Caco-2 (cell line): ENCODE results near the gene ARFIP1. TPM values are rescaled to one million over a fixed set of nuclear protein-coding genes. Genes with fewer than 3 reads are reported as not detected.

ENCODE experiments used
- BruUV-seq: library from RNA; stranded (reverse); fragments of 400-500 nt; replicated peaks from 2 replicates; lab custom pipeline; 2021; lab: Mats Ljungman, UMichigan
- CTCF ChIA-PET: fragments of 300-600 bp; sonication (Branson Sonifier 250); formaldehyde crosslinking; loops from one replicate; lab custom pipeline; 2022; ENCODE audit warnings: antibody characterized with exemption; lab: Charles Lee
- POLR2A ChIA-PET: fragments of 300-600 bp; sonication (Branson Sonifier 250); formaldehyde crosslinking; loops from one replicate; lab custom pipeline; 2022; ENCODE audit warnings: antibody characterized with exemption; lab: Charles Lee
- DNase-seq, 2 experiments: peaks; one replicate each; pipeline versions ENCODE4 v3.0.0 to v3.0.0-alpha.2; 2020 to 2022
- H3K27me3 ChIP-seq: replicated peaks from 2 replicates; pipeline ENCODE4 v1.6.0; 2011; ENCODE audit warnings: low read length; ENCODE audit not compliant: control insufficient read depth, insufficient read depth
- H3K36me3 ChIP-seq: 2 replicates; pipeline ENCODE4 v1.5.1; 2011; ENCODE audit warnings: low read length; ENCODE audit not compliant: control insufficient read depth, insufficient read depth
- H3K4me1 ChIP-seq: fragments of 250-450 bp; sonication (Bioruptor Pico); 2 replicates; pipeline ENCODE4 v1.5.1; 2020; ENCODE audit warnings: mild to moderate bottlenecking
- H3K4me3 ChIP-seq: 2 replicates; pipeline ENCODE4 v1.5.1; 2011; ENCODE audit warnings: low read depth, mild to moderate bottlenecking, control low read depth, low read length
- H3K9me3 ChIP-seq: fragments of 250-450 bp; sonication (Bioruptor Pico); 2 replicates; pipeline ENCODE4 v1.5.1; 2020; ENCODE audit warnings: mild to moderate bottlenecking, moderate library complexity
- H3K27ac Mint-ChIP-seq: one replicate; pipeline ENCODE4 v1.8.0; 2022; ENCODE audit warnings: mixed read lengths; ENCODE audit not compliant: unreplicated experiment
- H3K27me3 Mint-ChIP-seq: one replicate; pipeline ENCODE4 v1.8.0; 2022; ENCODE audit warnings: mixed read lengths; ENCODE audit not compliant: insufficient read depth, unreplicated experiment
- H3K36me3 Mint-ChIP-seq: one replicate; pipeline ENCODE4 v1.8.0; 2022; ENCODE audit warnings: mild to moderate bottlenecking, mixed read lengths; ENCODE audit not compliant: insufficient read depth, unreplicated experiment
- H3K4me1 Mint-ChIP-seq: one replicate; pipeline ENCODE4 v1.8.0; 2022; ENCODE audit warnings: low read depth, mixed read lengths; ENCODE audit not compliant: unreplicated experiment
- H3K4me3 Mint-ChIP-seq: one replicate; pipeline ENCODE4 v1.8.0; 2022; ENCODE audit warnings: mild to moderate bottlenecking, moderate library complexity, mixed read lengths; ENCODE audit not compliant: unreplicated experiment
- H3K9me3 Mint-ChIP-seq: one replicate; pipeline ENCODE4 v1.8.0; 2022; ENCODE audit warnings: mixed read lengths; ENCODE audit not compliant: unreplicated experiment
- intact Hi-C: fragments of 100-400 bp; cut with micrococcal nuclease; formaldehyde crosslinking; loops from one replicate; pipeline ENCODE4 v1.10.0; 2022; ENCODE audit not compliant: unreplicated experiment
- total RNA-seq: library from RNA; stranded (reverse); gene quantifications from 2 replicates; pipeline ENCODE4 v1.2.3, GENCODE V29; 2022
- TF ChIP-seq, protein P1 (sequence below), 2 experiments: fragments of 200-600 bp in 1 of 2; IDR thresholded peaks; 1 replicate in 1 of 2; 2 replicates in 1 of 2; pipeline versions ENCODE4 v1.5.1 to v1.8.0; 2011 to 2022; ENCODE audit warnings: antibody characterized with exemption in 1 of 2, control low read depth in 1 of 2, inconsistent platforms in 1 of 2, low read depth in 1 of 2, low read length in 1 of 2, mild to moderate bottlenecking in 1 of 2, moderate library complexity in 1 of 2; ENCODE audit not compliant: insufficient read depth in 1 of 2, severe bottlenecking in 1 of 2, unreplicated experiment in 1 of 2

The ARFIP1 gene
- total RNA-seq, 1 experiment from 2014 or later = 31.9 TPM

DNA sequence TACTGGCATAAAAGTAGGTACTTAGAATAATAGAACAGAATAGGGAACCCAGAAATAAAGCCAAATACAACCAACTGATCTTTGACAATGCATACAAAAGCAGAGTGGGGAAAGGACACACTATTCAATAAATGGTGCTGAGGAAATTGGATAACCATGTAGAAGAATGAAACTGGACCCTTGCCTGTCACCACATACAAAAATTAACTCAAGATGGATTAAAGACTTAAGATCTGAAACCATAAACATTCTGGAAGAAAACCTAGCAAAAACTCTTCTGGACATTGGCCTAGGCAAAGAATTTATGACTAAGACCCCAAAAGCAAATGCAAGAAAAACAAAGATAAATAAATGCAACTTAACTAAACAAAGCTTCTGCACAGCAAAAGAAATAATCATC is 45.6 kb downstream of the ARFIP1 start:
- TF ChIP-seq, protein P1, sequence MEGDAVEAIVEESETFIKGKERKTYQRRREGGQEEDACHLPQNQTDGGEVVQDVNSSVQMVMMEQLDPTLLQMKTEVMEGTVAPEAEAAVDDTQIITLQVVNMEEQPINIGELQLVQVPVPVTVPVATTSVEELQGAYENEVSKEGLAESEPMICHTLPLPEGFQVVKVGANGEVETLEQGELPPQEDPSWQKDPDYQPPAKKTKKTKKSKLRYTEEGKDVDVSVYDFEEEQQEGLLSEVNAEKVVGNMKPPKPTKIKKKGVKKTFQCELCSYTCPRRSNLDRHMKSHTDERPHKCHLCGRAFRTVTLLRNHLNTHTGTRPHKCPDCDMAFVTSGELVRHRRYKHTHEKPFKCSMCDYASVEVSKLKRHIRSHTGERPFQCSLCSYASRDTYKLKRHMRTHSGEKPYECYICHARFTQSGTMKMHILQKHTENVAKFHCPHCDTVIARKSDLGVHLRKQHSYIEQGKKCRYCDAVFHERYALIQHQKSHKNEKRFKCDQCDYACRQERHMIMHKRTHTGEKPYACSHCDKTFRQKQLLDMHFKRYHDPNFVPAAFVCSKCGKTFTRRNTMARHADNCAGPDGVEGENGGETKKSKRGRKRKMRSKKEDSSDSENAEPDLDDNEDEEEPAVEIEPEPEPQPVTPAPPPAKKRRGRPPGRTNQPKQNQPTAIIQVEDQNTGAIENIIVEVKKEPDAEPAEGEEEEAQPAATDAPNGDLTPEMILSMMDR (IDR thresholded peaks at IDR 0.05; ENCODE audit: insufficient read depth in 1 of 2, low read depth in 1 of 2, low read length in 1 of 2, severe bottlenecking in 1 of 2, unreplicated experiment in 1 of 2) = no peak
- Mint-ChIP-seq H3K9me3 (no peaks in the 10 kb centered on the region), H3K36me3 (peaks cover 7% of the 10 kb centered on the region), H3K4me1 (no peaks in the 10 kb centered on the region), H3K27me3 (no peaks in the 10 kb centered on the region), H3K4me3 (no peak overlapping the region), H3K27ac (no peak overlapping the region)
- Histone ChIP-seq H3K9me3 (0 out of 2 replicates have a peak, but pooled peaks cover 3% of the 10 kb centered on the region), H3K27me3 (no peaks in the 10 kb centered on the region), H3K4me1 (no peaks in the 10 kb centered on the region), H3K4me3 (no peak overlapping the region), H3K36me3 (no peaks in the 10 kb centered on the region)
- BruUV-seq = no TSS peak
- ChIA-PET CTCF (no interaction called here), POLR2A (no interaction called here)
- intact Hi-C loops = no loop called here
- DNase-seq = no peak

DNA sequence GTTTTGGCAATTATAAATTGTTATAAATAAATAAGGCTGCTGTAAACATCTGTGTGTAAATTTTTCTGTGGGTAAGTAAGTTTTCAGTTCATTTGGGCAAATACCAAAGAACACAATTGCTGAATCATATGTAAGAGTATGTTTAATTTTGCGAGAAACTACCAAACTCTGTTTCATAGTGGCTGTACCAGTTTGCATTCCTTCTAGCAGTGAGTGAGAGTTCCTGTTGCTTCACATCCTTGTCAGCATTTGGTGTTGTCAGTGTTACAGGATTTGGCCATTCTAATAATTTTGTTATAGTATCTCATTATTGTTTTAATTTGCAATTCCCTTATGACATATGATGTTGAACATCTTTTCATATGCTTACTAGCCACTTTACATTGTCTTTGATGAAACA is 48.4 kb downstream of the ARFIP1 start:
- TF ChIP-seq, protein P1 (IDR thresholded peaks at IDR 0.05; ENCODE audit: insufficient read depth in 1 of 2, low read depth in 1 of 2, low read length in 1 of 2, severe bottlenecking in 1 of 2, unreplicated experiment in 1 of 2) = no peak
- Histone ChIP-seq H3K9me3 (no peaks in the 10 kb centered on the region), H3K27me3 (no peaks in the 10 kb centered on the region), H3K4me1 (no peaks in the 10 kb centered on the region), H3K36me3 (no peaks in the 10 kb centered on the region), H3K4me3 (no peak overlapping the region)
- DNase-seq = no peak
- no TSS peak for BruUV-seq
- H3K36me3 Mint-ChIP-seq = peaks cover 7% of the 10 kb centered on the region
- no peaks in the 10 kb centered on the region for H3K4me1 Mint-ChIP-seq
- CTCF ChIA-PET = no interaction called here
- no peaks in the 10 kb centered on the region for H3K27me3 Mint-ChIP-seq
- POLR2A ChIA-PET = no interaction called here
- H3K4me3 Mint-ChIP-seq = no peak overlapping the region
- H3K27ac Mint-ChIP-seq = no peak overlapping the region
- no peaks in the 10 kb centered on the region for H3K9me3 Mint-ChIP-seq
- intact Hi-C loops = no loop called here

DNA sequence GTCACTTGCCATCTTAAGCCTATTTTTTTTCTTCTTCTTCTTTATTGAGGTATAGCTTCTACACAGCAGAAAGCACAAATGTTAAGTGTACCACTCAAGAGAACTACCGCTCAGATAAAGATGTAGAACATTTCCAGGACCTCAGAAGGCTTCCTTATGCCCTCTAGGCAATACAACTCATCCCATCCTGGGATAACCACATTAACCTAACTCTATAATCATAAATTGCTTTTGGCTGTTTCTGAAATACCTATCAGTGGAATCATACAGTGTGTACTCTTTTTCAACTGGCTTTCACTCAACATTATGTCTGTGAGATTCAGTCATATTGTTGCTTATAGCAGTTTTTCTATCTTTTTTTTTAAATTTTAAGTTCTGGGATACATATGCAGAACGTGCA is 51.7 kb downstream of the ARFIP1 start:
- DNase-seq = no peak
- H3K36me3 ChIP-seq = no peaks in the 10 kb centered on the region
- Mint-ChIP-seq H3K4me3 (no peak overlapping the region), H3K27me3 (no peaks in the 10 kb centered on the region), H3K27ac (no peak overlapping the region), H3K9me3 (no peaks in the 10 kb centered on the region), H3K4me1 (no peaks in the 10 kb centered on the region), H3K36me3 (peaks cover 7% of the 10 kb centered on the region)
- no peaks in the 10 kb centered on the region for H3K4me1 ChIP-seq
- H3K9me3 ChIP-seq = no peaks in the 10 kb centered on the region
- ChIA-PET POLR2A (no interaction called here), CTCF (no interaction called here)
- no TSS peak for BruUV-seq
- TF ChIP-seq, protein P1 (IDR thresholded peaks at IDR 0.05; ENCODE audit: insufficient read depth in 1 of 2, low read depth in 1 of 2, low read length in 1 of 2, severe bottlenecking in 1 of 2, unreplicated experiment in 1 of 2) = no peak
- H3K27me3 ChIP-seq = no peaks in the 10 kb centered on the region
- H3K4me3 ChIP-seq = no peak overlapping the region
- intact Hi-C loops = no loop called here
